ENCODE measurements around the gene SBF2.

SBF2 gene

GRCh38 chr11:9980931-9981330 lies 313.1 kb downstream of the SBF2 start:
- TF ChIP-seq, protein P1, sequence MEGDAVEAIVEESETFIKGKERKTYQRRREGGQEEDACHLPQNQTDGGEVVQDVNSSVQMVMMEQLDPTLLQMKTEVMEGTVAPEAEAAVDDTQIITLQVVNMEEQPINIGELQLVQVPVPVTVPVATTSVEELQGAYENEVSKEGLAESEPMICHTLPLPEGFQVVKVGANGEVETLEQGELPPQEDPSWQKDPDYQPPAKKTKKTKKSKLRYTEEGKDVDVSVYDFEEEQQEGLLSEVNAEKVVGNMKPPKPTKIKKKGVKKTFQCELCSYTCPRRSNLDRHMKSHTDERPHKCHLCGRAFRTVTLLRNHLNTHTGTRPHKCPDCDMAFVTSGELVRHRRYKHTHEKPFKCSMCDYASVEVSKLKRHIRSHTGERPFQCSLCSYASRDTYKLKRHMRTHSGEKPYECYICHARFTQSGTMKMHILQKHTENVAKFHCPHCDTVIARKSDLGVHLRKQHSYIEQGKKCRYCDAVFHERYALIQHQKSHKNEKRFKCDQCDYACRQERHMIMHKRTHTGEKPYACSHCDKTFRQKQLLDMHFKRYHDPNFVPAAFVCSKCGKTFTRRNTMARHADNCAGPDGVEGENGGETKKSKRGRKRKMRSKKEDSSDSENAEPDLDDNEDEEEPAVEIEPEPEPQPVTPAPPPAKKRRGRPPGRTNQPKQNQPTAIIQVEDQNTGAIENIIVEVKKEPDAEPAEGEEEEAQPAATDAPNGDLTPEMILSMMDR (IDR thresholded peaks at IDR 0.05; ENCODE audit: borderline replicate concordance, control extremely low read depth, extremely low read depth, insufficient read depth, missing control alignments): no peak
- in situ Hi-C loops (cut with MboI; ENCODE audit: low sequenced_read_pairs, unreplicated experiment): loop anchor here (25.0 kb wide), 1 partner anchor 331 kb away; the partner anchor contains the start of gene ADM
- no peak for DNase-seq (ENCODE audit: low spot score)

GRCh38 chr11:9977554-9977953 lies 316.5 kb downstream of the SBF2 start:
- in situ Hi-C loops (cut with MboI; ENCODE audit: low sequenced_read_pairs, unreplicated experiment): loop anchor here (10.0 to 25.0 kb wide), 2 partner anchors 213 to 335 kb away; partner anchors contain the start of gene ADM
- DNase-seq (ENCODE audit: low spot score): no peak
- TF ChIP-seq, protein P1 (IDR thresholded peaks at IDR 0.05; ENCODE audit: borderline replicate concordance, control extremely low read depth, extremely low read depth, insufficient read depth, missing control alignments): no peak

GRCh38 chr11:9974375-9974774 lies 319.6 kb downstream of the SBF2 start:
- in situ Hi-C loops (cut with MboI; ENCODE audit: low sequenced_read_pairs, unreplicated experiment): loop anchor here (5.0 to 10.0 kb wide), 2 partner anchors 112 to 210 kb away; no protein-coding TSS in a partner anchor
- TF ChIP-seq, protein P1 (IDR thresholded peaks at IDR 0.05; ENCODE audit: borderline replicate concordance, control extremely low read depth, extremely low read depth, insufficient read depth, missing control alignments): no peak
- DNase-seq (ENCODE audit: low spot score): no peak

DNA sequence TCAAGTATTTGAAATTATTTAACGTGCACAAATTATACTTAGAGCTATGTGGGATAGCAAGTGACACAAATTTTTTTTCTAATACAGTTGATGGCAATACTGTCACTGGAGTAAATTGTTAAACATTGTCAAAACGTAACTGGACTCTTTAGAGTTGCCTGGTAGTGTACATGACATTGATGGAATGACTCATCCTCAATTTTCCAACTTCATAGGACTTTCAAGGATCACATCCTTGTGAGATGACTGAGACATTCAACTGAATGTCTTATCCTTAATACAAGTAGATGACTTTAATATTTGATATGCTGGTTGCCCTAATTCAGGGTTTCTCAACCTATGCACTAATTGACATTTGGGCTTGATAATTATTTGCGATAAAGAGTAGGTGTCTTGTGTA lies 320.1 kb downstream of the SBF2 start:
- in situ Hi-C loops (cut with MboI; ENCODE audit: low sequenced_read_pairs, unreplicated experiment): loop anchor here (5.0 to 10.0 kb wide), 2 partner anchors 112 to 209 kb away; no protein-coding TSS in a partner anchor
- TF ChIP-seq, protein P1 (IDR thresholded peaks at IDR 0.05; ENCODE audit: borderline replicate concordance, control extremely low read depth, extremely low read depth, insufficient read depth, missing control alignments): no peak
- no peak for DNase-seq (ENCODE audit: low spot score)

- in situ Hi-C loops (cut with MboI; ENCODE audit: low sequenced_read_pairs, unreplicated experiment): loop anchor here (5.0 to 10.0 kb wide), 2 partner anchors 111 to 208 kb away; no protein-coding TSS in a partner anchor
- TF ChIP-seq, protein P1 (IDR thresholded peaks at IDR 0.05; ENCODE audit: borderline replicate concordance, control extremely low read depth, extremely low read depth, insufficient read depth, missing control alignments): peak; percentile 70
- DNase-seq (ENCODE audit: low spot score): peak; percentile 79
These were observed 321.0 kb downstream of the SBF2 start for GRCh38 chr11:9972989-9973388.

GRCh38 chr11:9971894-9972293 lies 322.1 kb downstream of the SBF2 start:
- TF ChIP-seq, protein P1 (IDR thresholded peaks at IDR 0.05; ENCODE audit: borderline replicate concordance, control extremely low read depth, extremely low read depth, insufficient read depth, missing control alignments): no peak
- in situ Hi-C loops (cut with MboI; ENCODE audit: low sequenced_read_pairs, unreplicated experiment): loop anchor here (5.0 to 10.0 kb wide), 2 partner anchors 110 to 207 kb away; no protein-coding TSS in a partner anchor
- no peak for DNase-seq (ENCODE audit: low spot score)
